Measurements from ENCODE around the gene DPP10.

The DPP10 gene

GRCh38 chr2:114933671-114934241 is 491.3 kb downstream of the DPP10 start:
- no peak for TF ChIP-seq CTCF (IDR thresholded peaks at IDR 0.05; ENCODE audit: low read depth, low read length)
- DNase-seq (ENCODE audit: low read depth in 2 of 2): no peak
- no peak overlapping the region for H3K4me3 ChIP-seq (replicated peaks in 1 of 2; ENCODE audit: low read depth in 2 of 2, low read length in 2 of 2)

DNA sequence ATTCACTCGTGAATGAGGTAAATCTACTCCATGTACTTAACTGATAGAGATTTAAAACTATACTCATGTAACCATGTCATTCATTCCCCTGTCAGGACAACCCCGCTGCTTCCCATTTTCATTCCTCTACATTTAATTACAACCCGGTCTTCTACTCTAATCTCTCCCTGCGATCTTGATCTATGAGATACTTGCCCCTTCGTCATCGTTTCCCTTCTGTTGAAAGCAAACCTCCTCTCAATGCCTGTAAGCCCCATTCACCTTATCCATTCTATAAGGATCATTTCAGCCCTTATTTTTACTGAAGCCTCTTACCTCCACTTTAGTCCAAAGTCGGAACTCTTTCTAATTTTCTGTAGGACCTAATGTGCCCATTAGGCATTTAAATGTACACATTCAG is 492.6 kb downstream of the DPP10 start:
- no peak for DNase-seq (ENCODE audit: low read depth in 2 of 2)
- no peak for TF ChIP-seq CTCF (IDR thresholded peaks at IDR 0.05; ENCODE audit: low read depth, low read length)
- H3K4me3 ChIP-seq (replicated peaks in 1 of 2; ENCODE audit: low read depth in 2 of 2, low read length in 2 of 2): no peak overlapping the region

GRCh38 chr2:114937366-114937930 is 495.0 kb downstream of the DPP10 start:
- TF ChIP-seq CTCF (IDR thresholded peaks at IDR 0.05; ENCODE audit: low read depth, low read length): no peak
- no peak overlapping the region for H3K4me3 ChIP-seq (replicated peaks in 1 of 2; ENCODE audit: low read depth in 2 of 2, low read length in 2 of 2)
- no peak for DNase-seq (ENCODE audit: low read depth in 2 of 2)

- no peak overlapping the region for H3K4me3 ChIP-seq (replicated peaks in 1 of 2; ENCODE audit: low read depth in 2 of 2, low read length in 2 of 2)
- DNase-seq (ENCODE audit: low read depth in 2 of 2): no peak
- no peak for TF ChIP-seq CTCF (IDR thresholded peaks at IDR 0.05; ENCODE audit: low read depth, low read length)
These were observed 498.5 kb downstream of the DPP10 start for GRCh38 chr2:114940785-114941458.

- no peak overlapping the region for H3K4me3 ChIP-seq (replicated peaks in 1 of 2; ENCODE audit: low read depth in 2 of 2, low read length in 2 of 2)
- DNase-seq (ENCODE audit: low read depth in 2 of 2): no peak
- no peak for TF ChIP-seq CTCF (IDR thresholded peaks at IDR 0.05; ENCODE audit: low read depth, low read length)
These were observed 506.9 kb downstream of the DPP10 start for GRCh38 chr2:114949228-114949804.

- no peak for TF ChIP-seq CTCF (IDR thresholded peaks at IDR 0.05; ENCODE audit: low read depth, low read length)
- DNase-seq (ENCODE audit: low read depth in 2 of 2): no peak
- H3K4me3 ChIP-seq (replicated peaks in 1 of 2; ENCODE audit: low read depth in 2 of 2, low read length in 2 of 2): no peak overlapping the region
These were observed 517.9 kb downstream of the DPP10 start for GRCh38 chr2:114960389-114960788.

All from cardiac fibroblast (primary cell).